Stimulated activated CD4-positive, alpha-beta T cell treated with anti-CD3 and anti-CD28 coated beads, Interleukin-12 subunit alpha, Interleukin-12 subunit beta, amount 100 ng/mL, for 48 hours (primary cell): ENCODE measurements around the gene WWOX.
A peak's percentile ranks its signal among the peaks of the same experiment; 100 is the strongest.

Experiments used
- DNase-seq, 3 donors: peaks; one replicate each; pipeline ENCODE4 v3.0.0-alpha.2; 2020; ENCODE audit warnings: low read depth in 2 of 3, low spot score in 1 of 3

Gene WWOX

GRCh38 chr16:78956859-78957258 lies 857.4 kb downstream of the WWOX start:
- no peak for DNase-seq

DNA sequence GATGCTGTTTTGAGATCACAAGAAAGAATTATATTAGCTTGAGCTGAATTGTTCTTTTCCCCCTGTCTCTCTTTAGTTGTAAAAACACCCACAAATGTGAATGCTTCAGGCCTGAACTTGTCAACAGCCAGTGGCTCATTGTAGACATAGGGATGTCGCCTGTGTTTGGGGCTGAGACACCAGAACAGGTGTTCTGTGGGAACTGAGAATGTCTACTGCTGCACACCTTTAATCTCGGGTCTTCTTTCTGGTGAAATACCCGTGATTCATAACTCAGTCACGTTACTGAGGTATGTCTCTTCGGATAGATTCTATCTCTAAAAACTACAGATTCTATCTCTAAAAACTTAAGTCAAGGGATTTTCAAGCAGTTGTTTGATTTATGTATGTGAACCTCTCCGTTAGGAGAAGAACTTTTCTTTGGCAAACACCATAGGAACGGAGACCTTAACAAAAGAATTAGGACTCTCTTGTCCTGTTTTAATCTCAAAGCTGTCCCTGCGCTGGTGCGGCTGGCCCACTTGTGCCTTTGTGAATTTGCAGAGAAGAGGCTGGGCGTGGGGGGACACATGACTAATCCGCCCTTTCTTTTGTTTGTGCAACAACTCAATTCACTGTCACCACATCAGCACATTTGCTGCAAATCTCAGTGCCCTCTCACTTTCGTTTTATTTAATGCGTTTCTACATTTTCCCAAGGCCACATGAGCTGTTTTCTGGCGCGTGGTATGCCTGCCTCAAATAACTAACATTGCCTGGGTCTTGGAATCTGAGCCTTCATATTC lies 858.1 kb downstream of the WWOX start:
- peak in 1 of 3 donors; percentile 16 for DNase-seq

GRCh38 chr16:78961464-78961863 lies 862.0 kb downstream of the WWOX start:
- no peak for DNase-seq

- no peak for DNase-seq
Observed at GRCh38 chr16:78962457-78962929, 863.0 kb downstream of the WWOX start.

DNA sequence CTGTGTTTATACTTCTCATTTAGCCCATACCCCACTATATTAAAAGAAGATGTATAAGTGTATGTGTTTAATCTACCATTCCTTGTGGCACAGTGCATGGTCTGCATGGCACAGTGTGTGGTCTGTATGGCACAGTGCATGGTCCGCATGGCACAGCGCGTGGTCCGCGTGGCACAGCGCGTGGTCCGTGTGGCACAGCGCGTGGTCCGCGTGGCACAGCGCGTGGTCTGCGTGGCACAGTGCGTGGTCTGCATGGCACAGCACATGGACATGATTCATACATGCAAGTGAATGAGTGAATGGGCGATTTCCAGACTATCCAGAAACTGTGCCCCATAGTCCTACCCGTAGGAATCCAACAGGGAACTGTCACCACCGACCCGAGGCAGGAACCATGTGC lies 868.5 kb downstream of the WWOX start:
- no peak for DNase-seq

GRCh38 chr16:78969721-78970120 lies 870.3 kb downstream of the WWOX start:
- DNase-seq = no peak

GRCh38 chr16:78970650-78971049 lies 871.2 kb downstream of the WWOX start:
- no peak for DNase-seq

- DNase-seq = no peak
Observed at GRCh38 chr16:78972006-78972405, 872.6 kb downstream of the WWOX start.

- DNase-seq = no peak
Observed at GRCh38 chr16:78972986-78973385, 873.5 kb downstream of the WWOX start.

- peak in 2 of 3 donors; percentile 31 to 46 for DNase-seq
Observed at GRCh38 chr16:78976212-78976611, 876.8 kb downstream of the WWOX start.

DNA sequence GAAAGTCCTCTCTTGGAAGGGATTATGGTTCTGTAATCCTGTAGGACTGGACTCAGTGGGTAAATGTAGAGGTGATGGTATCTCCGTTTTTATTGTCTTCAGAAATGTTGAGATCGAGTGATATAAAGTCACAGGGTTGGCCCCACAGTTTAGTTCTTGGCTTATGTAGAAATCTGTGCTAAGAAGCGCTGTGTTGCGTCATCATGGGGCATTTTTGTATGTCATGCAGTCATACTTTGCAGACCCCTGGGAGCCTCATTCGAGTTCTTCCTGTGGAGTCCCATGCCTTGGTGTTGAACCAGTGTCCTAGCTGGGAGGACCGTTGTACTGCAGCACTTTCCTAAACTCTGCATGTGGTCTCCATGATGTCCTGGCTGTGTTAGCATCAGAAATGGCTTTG lies 881.4 kb downstream of the WWOX start:
- no peak for DNase-seq

GRCh38 chr16:78982096-78982744 lies 882.8 kb downstream of the WWOX start:
- no peak for DNase-seq

GRCh38 chr16:78984324-78984723 lies 884.9 kb downstream of the WWOX start:
- DNase-seq = no peak

DNA sequence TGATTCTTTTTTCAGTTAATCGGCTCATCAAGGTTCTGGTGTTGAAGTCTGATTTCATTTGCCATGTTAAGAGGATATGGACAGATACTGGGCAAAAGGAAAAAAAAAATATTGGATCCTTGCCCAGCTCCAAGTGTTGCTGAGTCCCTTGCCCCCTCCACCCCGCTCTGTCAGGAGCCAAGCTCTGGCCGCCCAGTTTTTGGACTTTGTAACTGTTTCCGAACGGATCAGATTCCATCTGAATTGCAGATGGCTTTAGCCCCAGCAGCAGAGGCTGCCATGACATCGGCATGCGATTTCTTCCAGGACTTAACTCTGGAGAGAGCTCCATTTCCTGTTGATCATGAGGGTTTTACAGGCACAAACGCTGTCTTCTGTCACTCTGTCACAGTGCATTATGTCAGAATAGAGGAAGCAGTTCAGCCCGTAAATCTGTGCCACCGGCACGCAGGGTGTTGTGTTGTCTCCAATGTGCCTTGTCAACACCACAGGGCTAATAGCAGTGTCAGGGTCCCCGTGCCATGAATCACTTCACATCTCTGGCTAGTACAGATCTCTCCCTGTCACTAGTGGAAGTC lies 885.5 kb downstream of the WWOX start:
- no peak for DNase-seq

- no peak for DNase-seq
Observed at GRCh38 chr16:78985716-78986605, 886.5 kb downstream of the WWOX start.

DNA sequence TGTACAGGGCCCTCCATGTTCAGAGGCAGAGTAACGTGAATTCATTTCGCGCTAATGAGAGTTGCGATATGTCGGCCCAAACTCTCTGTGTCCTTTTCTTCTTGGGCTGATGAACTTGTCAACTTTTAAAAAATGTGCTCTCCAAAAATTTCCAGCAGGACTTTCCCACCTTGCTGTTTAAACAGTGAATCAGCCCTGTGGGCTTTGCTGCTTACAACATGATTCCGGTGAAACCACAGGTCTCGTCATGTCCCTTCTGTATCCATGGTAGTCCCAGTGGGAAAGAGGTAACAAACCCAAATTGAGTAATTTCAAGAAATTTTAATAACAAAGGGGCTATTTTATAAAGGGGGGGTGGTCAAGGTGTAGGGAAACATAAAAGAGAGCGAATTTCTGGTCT lies 888.2 kb downstream of the WWOX start:
- no peak for DNase-seq

- no peak for DNase-seq
Observed at GRCh38 chr16:78988361-78988969, 889.0 kb downstream of the WWOX start.

DNA sequence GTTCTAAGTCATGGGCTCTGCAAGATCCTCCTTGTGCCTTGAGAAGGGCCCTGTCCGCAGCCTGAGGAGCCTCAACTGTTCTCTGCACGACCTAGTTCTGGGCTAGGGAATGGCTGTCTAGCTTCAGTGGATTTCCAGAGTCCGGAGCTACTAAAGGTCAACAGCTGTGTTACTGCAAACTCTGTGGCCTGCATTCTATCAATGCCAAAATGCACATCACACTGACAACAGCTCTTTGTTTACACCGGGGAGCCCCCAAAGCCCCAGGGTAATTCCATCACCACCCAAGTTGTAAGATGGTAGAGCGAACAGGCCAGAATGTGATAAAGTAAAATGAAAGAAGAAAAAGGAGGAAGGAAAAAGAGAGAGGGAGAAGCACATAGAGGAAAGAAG lies 890.9 kb downstream of the WWOX start:
- no peak for DNase-seq

DNA sequence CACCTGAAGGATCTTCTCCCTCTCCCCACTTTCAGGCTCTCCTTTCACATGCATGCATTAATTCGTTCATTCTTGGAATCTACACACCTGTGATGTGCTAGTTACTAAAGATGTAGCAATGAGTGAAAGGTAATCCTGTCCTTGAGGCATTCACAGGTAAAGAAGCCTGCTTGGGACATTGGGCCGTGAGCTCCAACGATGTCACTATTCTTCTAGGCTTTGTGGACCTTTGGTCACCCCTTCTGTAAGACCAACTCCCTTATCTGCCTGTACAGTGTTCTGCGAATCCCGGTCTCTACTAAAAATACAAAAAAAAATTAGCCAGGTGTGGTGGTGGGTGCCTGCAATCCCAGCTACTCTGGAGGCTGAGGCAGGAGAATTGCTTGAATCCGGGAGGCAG lies 892.5 kb downstream of the WWOX start:
- no peak for DNase-seq

- DNase-seq = no peak
Observed at GRCh38 chr16:78993346-78993745, 893.9 kb downstream of the WWOX start.
